GM20000 (cell line): ENCODE data around the gene MCF2L2.

Experiments used
- DNase-seq: peaks from one replicate; pipeline ENCODE4 v3.0.0; 2012; ENCODE audit warnings: low spot score
- TF ChIP-seq, protein P1 (sequence below): IDR thresholded peaks from 2 replicates; pipeline ENCODE4 v1.5.1; 2012; ENCODE audit warnings: mild to moderate bottlenecking, control low read depth; ENCODE audit errors: extremely low read depth, missing control alignments

The MCF2L2 gene

DNA sequence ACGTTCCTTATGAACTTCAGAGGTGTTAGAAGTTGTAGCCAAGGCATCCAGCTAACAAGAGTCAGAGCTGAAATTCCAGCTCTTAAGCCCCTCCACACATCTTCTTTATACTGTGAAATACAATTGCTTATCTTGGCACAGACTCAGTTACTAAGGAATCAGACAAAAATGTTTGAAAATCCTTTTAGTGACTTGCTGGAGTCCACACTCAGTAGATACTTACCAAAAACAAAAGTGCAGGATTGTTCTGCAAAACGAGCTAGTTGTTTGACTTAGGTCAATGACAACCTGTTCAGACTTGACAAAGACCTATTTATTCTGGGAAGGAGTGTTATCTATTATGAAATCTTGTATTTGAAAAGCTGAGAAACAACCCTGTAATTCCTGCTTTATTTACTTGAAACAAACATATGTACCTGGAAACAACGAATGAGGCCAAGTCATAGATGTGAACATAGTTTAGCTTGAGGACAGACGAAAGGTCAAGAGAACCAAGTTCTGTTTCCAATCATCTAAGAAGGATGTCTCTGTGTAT is 136.9 kb downstream of the MCF2L2 start:
- TF ChIP-seq, protein P1, sequence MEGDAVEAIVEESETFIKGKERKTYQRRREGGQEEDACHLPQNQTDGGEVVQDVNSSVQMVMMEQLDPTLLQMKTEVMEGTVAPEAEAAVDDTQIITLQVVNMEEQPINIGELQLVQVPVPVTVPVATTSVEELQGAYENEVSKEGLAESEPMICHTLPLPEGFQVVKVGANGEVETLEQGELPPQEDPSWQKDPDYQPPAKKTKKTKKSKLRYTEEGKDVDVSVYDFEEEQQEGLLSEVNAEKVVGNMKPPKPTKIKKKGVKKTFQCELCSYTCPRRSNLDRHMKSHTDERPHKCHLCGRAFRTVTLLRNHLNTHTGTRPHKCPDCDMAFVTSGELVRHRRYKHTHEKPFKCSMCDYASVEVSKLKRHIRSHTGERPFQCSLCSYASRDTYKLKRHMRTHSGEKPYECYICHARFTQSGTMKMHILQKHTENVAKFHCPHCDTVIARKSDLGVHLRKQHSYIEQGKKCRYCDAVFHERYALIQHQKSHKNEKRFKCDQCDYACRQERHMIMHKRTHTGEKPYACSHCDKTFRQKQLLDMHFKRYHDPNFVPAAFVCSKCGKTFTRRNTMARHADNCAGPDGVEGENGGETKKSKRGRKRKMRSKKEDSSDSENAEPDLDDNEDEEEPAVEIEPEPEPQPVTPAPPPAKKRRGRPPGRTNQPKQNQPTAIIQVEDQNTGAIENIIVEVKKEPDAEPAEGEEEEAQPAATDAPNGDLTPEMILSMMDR = no peak
- no peak for DNase-seq

DNA sequence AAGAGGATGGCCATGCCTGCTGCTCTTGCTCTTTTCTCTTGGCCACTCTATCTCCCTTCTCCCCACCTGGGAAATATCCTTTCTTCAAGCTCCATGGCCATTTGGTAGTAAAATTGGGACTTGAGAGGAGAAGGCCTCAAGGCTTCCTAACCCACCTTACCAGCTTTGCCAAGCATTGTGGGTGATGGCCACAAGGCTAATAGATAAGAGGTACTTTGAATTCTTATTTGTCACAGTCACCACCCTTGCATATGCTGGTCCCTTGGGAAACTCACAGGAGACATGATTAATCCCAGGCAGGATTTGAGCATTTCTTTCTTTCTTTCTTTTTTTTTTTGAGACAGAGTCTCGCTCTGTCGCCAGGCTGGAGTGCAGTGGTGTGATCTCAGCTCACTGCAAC is 138.2 kb downstream of the MCF2L2 start:
- TF ChIP-seq, protein P1 = no peak
- DNase-seq = no peak

GRCh38 chr3:183288117-183288516 is 140.3 kb downstream of the MCF2L2 start:
- TF ChIP-seq, protein P1 = no peak
- DNase-seq = no peak

DNA sequence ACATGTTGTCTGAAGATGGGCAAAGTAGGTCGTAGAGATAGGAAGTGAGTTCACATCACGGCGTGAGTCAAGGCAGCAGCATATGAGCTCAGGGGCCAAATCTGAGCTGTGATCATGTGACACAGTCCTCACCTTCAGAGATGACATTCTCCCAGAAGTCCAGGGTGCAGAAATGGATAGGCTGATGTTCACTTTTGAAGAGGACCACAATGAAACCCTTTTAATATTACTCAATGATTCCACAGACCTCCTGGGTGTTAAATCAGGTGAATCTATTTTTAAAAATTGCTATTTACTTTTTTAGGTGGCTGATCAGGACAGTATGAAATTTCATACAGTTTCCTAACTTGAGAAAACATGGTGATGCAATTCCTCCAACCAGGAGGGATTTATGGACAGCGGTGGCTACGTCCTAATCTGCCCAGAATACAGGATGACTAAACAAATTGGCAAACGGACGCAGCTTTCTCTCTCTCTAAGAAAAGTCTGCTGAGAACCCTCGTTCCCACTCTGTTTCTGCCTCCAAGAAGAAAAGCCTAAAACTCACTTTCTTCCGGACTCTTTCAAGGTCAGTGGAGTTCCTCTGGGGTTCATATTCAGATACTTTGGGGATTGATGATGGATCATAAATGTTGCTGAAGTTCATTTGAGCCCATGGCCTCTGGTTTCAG is 141.0 kb downstream of the MCF2L2 start:
- TF ChIP-seq, protein P1 = no peak
- DNase-seq = no peak

- peak; percentile 80 for DNase-seq
- TF ChIP-seq, protein P1 = no peak
Observed at GRCh38 chr3:183285828-183286457, 142.5 kb downstream of the MCF2L2 start.

DNA sequence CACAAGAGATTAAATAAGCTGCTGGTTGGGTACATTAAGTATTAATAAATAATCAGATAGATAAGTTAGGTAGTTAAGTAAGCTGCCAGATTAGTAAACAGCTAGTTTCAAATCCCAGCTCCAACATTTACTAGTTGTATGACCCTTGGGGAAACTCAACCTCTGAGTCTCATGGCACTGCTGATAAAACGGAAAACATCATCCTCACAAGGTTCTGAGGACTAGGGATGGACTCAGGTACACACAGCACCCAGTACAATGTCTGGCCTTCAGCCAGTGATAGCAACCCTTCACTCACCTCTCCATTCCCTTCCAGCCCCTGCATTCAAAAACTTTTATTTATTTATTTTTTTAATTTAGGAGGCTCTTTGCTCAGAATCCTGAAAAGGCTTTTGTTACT is 143.1 kb downstream of the MCF2L2 start:
- no peak for DNase-seq
- TF ChIP-seq, protein P1 = no peak

GRCh38 chr3:183284570-183284969 is 143.8 kb downstream of the MCF2L2 start:
- no peak for DNase-seq

More at GRCh38 chr3:183284570-183284969, 143.8 kb downstream of the MCF2L2 start:
- TF ChIP-seq, protein P1 = no peak
